CD4-positive, alpha-beta memory T cell (primary cell): ENCODE measurements around the gene WNT3A. TPM values are rescaled to one million over a fixed set of nuclear protein-coding genes. Genes with fewer than 3 reads are reported as not detected.

Experiments used
- CTCF ChIA-PET: fragments of 350-600 bp; sonication (Branson Sonifier 250); formaldehyde crosslinking; loops from one replicate; lab custom pipeline; 2021; ENCODE audit warnings: inconsistent platforms; ENCODE audit not compliant: partially characterized antibody; lab: Charles Lee
- POLR2A ChIA-PET: fragments of 350-600 bp; sonication (Branson Sonifier 250); formaldehyde crosslinking; loops from one replicate; lab custom pipeline; 2021; ENCODE audit not compliant: partially characterized antibody; lab: Charles Lee
- DNase-seq, 5 donors: peaks; one replicate each; pipeline versions ENCODE4 v3.0.0 to v3.0.0-alpha.2; 2020 to 2022; ENCODE audit warnings: mixed read lengths in 1 of 5
- H3K27ac ChIP-seq: one replicate; pipeline ENCODE4 v1.7.0; 2013; ENCODE audit warnings: low read depth, low read length
- H3K27me3 ChIP-seq: 2 replicates; pipeline ENCODE4 v1.7.0; 2013; ENCODE audit warnings: mild to moderate bottlenecking, low read length, moderate library complexity; ENCODE audit not compliant: insufficient read depth
- H3K36me3 ChIP-seq: 2 replicates; pipeline ENCODE4 v1.7.0; 2013; ENCODE audit warnings: mild to moderate bottlenecking, low read length, moderate library complexity; ENCODE audit not compliant: insufficient read depth
- H3K4me1 ChIP-seq: 2 replicates; pipeline ENCODE4 v1.7.0; 2013; ENCODE audit warnings: mild to moderate bottlenecking, low read length, moderate library complexity; ENCODE audit not compliant: insufficient read depth
- H3K4me3 ChIP-seq, 2 donors: one replicate each; pipeline ENCODE4 v1.7.0; 2013; ENCODE audit warnings: low read length in 2 of 2, mild to moderate bottlenecking in 1 of 2
- H3K9me3 ChIP-seq, 2 donors: one replicate each; pipeline ENCODE4 v1.7.0; 2013; ENCODE audit warnings: low read length in 2 of 2, control low read depth in 1 of 2; ENCODE audit not compliant: control insufficient read depth in 1 of 2
- H3K27ac Mint-ChIP-seq, 7 donors: one replicate each; pipeline ENCODE4 v1.8.0; 2020 to 2021; ENCODE audit warnings: mixed read lengths in 7 of 7, mild to moderate bottlenecking in 6 of 7, inconsistent platforms in 3 of 7, moderate library complexity in 3 of 7
- H3K27me3 Mint-ChIP-seq, 2 donors: one replicate each; pipeline ENCODE4 v1.8.0; 2020 to 2021; ENCODE audit warnings: mixed read lengths in 2 of 2
- H3K36me3 Mint-ChIP-seq, 2 donors: one replicate each; pipeline ENCODE4 v1.8.0; 2020 to 2021; ENCODE audit warnings: mixed read lengths in 2 of 2, inconsistent platforms in 1 of 2, mild to moderate bottlenecking in 1 of 2
- H3K4me1 Mint-ChIP-seq, 4 donors: one replicate each; pipeline ENCODE4 v1.8.0; 2020 to 2021; ENCODE audit warnings: mixed read lengths in 4 of 4, mild to moderate bottlenecking in 1 of 4
- H3K4me3 Mint-ChIP-seq, 8 donors: one replicate each; pipeline ENCODE4 v1.8.0; 2020 to 2021; ENCODE audit warnings: mixed read lengths in 8 of 8, mild to moderate bottlenecking in 7 of 8, moderate library complexity in 6 of 8, inconsistent platforms in 3 of 8
- H3K9me3 Mint-ChIP-seq, 8 donors: one replicate each; pipeline ENCODE4 v1.8.0; 2020 to 2021; ENCODE audit warnings: mixed read lengths in 8 of 8, mild to moderate bottlenecking in 5 of 8, inconsistent platforms in 3 of 8, moderate library complexity in 1 of 8
- intact Hi-C: fragments of 100-400 bp; cut with micrococcal nuclease; formaldehyde crosslinking; loops from one replicate; pipeline ENCODE4 v1.15.1; 2023
- polyA plus RNA-seq, 2 donors: library from polyadenylated mRNA; unstranded; fragments of 300-500 nt; fragmentation: Illumina TruSeq; gene quantifications; one replicate each; pipeline ENCODE4 v1.2.3, GENCODE V29; 2021
- total RNA-seq, 2 experiments: library from RNA; stranded (reverse); gene quantifications; one replicate each; pipeline ENCODE4 v1.2.3, GENCODE V29; 2021

The WNT3A gene
- total and polyA plus RNA-seq, 4 experiments from 2014 or later = not detected

DNA sequence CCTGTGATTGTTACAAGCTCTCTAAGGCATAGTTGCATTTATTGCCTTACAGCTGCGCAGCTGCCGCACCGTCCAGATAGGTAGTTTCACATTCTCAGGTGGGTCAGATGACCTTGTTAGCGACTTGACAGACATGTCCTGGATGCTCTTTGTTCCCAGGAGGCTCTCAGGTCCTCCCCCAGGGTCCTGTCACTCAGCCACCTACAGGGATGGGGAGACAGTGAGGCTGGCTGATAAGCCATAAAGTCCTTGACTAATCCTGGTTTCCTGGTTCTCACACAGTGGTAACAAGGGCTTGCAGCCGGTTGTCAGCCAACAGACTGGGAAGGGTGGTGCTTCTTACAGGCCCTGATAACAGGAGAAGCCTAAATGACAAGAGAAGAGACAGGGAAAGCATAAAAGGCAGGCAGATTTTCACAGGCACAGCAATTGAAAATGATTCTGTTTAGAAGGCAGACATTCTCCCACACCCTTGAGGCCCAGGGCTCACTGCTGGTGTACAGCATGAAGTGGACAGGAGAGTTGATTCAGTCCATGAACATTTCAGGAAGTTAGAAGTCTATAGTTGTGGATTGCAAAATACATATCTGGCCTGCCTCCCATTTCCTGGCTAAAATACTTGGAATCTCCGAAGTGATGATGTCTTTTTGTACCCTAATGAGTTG lies 78.6 kb downstream of the WNT3A start:
- H3K4me1 ChIP-seq = peaks cover 79% of the 10 kb centered on the region
- ChIA-PET CTCF (no interaction called here), POLR2A (interaction anchor here (2.2 to 11.9 kb wide), 3 partner anchors 11 to 80 kb away, joined by 11 to 146 read pairs (median 15); partner anchors contain the start of genes GUK1 and IBA57)
- intact Hi-C loops = loop anchor here (10.0 kb wide), 2 partner anchors 321 to 1539 kb away; partner anchors contain the start of genes TAF5L and URB2
- H3K27ac Mint-ChIP-seq = peak overlapping the region; percentile 93 to 99 (median 97)
- H3K4me1 Mint-ChIP-seq = peaks cover 59 to 82% (median 71%) of the 10 kb centered on the region in 4 donors
- no peaks in the 10 kb centered on the region for H3K9me3 Mint-ChIP-seq
- no peak for DNase-seq
- H3K9me3 ChIP-seq = no peaks in the 10 kb centered on the region
- peak overlapping the region; percentile 80 to 97 for H3K4me3 ChIP-seq
- H3K27me3 ChIP-seq = no peaks in the 10 kb centered on the region
- peaks cover 13 to 47% of the 10 kb centered on the region in 2 donors for H3K36me3 Mint-ChIP-seq
- peaks cover 6% of the 10 kb centered on the region for H3K36me3 ChIP-seq
- no peaks in the 10 kb centered on the region for H3K27me3 Mint-ChIP-seq
- peak overlapping the region; percentile 90 to 96 (median 94) for H3K4me3 Mint-ChIP-seq
- H3K27ac ChIP-seq = peak overlapping the region; percentile 97

- DNase-seq = peak in 1 of 5 donors; percentile 59
- Histone ChIP-seq H3K9me3 (no peaks in the 10 kb centered on the region), H3K27me3 (no peaks in the 10 kb centered on the region), H3K4me1 (peaks cover 93% of the 10 kb centered on the region), H3K27ac (peak overlapping the region; percentile 46), H3K4me3 (no peak overlapping the region), H3K36me3 (peaks cover 12% of the 10 kb centered on the region)
- Mint-ChIP-seq H3K27ac (peak overlapping the region; percentile 78 to 99 (median 93)), H3K4me3 (peak overlapping the region in 7 of 8 donors; percentile 76 to 90 (median 83)), H3K27me3 (no peaks in the 10 kb centered on the region), H3K36me3 (peaks cover 23 to 66% of the 10 kb centered on the region in 2 donors), H3K9me3 (no peaks in the 10 kb centered on the region), H3K4me1 (peaks cover 76 to 96% (median 88%) of the 10 kb centered on the region in 4 donors)
- CTCF ChIA-PET = interaction anchor here (1.6 kb wide), 1 partner anchor 78 kb away, joined by 4 read pairs; no protein-coding TSS in a partner anchor
- intact Hi-C loops = loop anchor here (10.0 kb wide), 2 partner anchors 323 to 1537 kb away; partner anchors contain the start of genes TAF5L and URB2
- POLR2A ChIA-PET = interaction anchor here (11.9 kb wide), 1 partner anchor 8 kb away, joined by 146 read pairs; no protein-coding TSS in a partner anchor
Observed at GRCh38 chr1:228087771-228088251, 81.0 kb downstream of the WNT3A start.

DNA sequence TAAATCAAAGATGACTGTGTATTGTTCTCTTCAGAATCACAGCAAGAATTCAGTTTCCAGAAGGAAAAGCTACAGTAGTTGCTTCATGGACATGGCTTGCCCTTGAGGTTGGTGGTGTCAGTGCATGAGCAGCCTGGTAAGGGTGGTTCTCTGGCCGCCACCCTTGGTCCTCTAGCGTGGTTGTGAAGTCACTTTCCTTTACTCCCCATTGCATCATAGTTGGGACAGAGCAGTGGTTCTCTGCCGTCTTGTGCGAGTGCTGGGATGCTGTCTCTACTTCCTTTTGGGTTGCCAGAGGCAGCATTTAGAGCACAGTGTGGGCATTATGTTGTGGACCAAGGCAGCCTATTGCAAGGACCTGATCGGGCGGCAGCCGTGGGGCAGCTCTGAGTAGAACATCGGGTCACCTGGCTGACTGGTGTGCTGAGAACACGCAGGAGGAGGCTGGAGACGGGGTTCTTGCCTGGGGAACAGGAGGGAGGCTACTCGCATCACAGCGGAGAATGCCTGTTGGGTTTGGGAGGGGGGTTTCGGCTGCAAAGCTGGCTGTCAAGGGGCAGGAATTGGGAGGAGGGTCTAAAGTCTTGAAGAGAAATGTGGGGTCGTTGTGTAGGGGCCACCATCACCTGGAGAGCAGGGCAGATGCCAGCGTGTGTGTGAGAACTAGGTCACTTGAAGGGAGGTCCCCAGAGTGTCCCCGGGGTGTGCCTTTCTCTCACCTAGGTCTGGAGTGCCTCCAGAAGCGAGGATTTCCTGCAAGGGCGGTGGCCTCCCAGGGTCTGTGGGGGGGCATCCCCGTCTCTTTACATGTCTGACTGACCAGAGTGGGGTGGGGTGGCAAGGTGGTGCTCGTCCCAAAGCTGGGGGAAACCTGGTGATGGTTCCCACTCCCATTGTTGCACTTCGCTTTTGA lies 82.0 kb downstream of the WNT3A start:
- Mint-ChIP-seq H3K27ac (peak overlapping the region; percentile 86 to 99 (median 95)), H3K36me3 (peaks cover 21 to 58% of the 10 kb centered on the region in 2 donors), H3K27me3 (no peaks in the 10 kb centered on the region), H3K9me3 (no peaks in the 10 kb centered on the region), H3K4me1 (peaks cover 74 to 96% (median 86%) of the 10 kb centered on the region in 4 donors), H3K4me3 (peak overlapping the region; percentile 72 to 90 (median 80))
- H3K36me3 ChIP-seq = peaks cover 12% of the 10 kb centered on the region
- ChIA-PET CTCF (interaction anchor here (0.7 to 1.6 kb wide), 2 partner anchors 77 to 260 kb away, joined by 3 to 4 read pairs; no protein-coding TSS in a partner anchor), POLR2A (interaction anchor here (1.1 to 11.9 kb wide), 2 partner anchors 7 to 78 kb away, joined by 4 to 146 read pairs; no protein-coding TSS in a partner anchor)
- H3K4me3 ChIP-seq = no peak overlapping the region
- DNase-seq = no peak
- H3K27me3 ChIP-seq = no peaks in the 10 kb centered on the region
- H3K4me1 ChIP-seq = peaks cover 91% of the 10 kb centered on the region
- peak overlapping the region; percentile 45 for H3K27ac ChIP-seq
- intact Hi-C loops = loop anchor here (10.0 kb wide), 2 partner anchors 324 to 1536 kb away; partner anchors contain the start of genes TAF5L and URB2
- H3K9me3 ChIP-seq = no peaks in the 10 kb centered on the region

- H3K9me3 Mint-ChIP-seq = peaks cover 0 to 7% (median 5%) of the 10 kb centered on the region in 8 donors
- H3K9me3 ChIP-seq = peaks cover 0 to 8% of the 10 kb centered on the region in 2 donors
- peak overlapping the region in 7 of 8 donors; percentile 72 to 90 (median 83) for H3K4me3 Mint-ChIP-seq
- peaks cover 28 to 58% of the 10 kb centered on the region in 2 donors for H3K36me3 Mint-ChIP-seq
- H3K27ac ChIP-seq = peak overlapping the region; percentile 45
- no peak overlapping the region for H3K4me3 ChIP-seq
- no peaks in the 10 kb centered on the region for H3K27me3 Mint-ChIP-seq
- POLR2A ChIA-PET = interaction anchor here (1.1 to 12.8 kb wide), 4 partner anchors 3 to 77 kb away, joined by 4 to 146 read pairs (median 76); partner anchors contain the start of gene ARF1
- intact Hi-C loops = loop anchor here (10.0 kb wide), 2 partner anchors 325 to 1535 kb away; partner anchors contain the start of genes TAF5L and URB2
- no peaks in the 10 kb centered on the region for H3K27me3 ChIP-seq
- peaks cover 82% of the 10 kb centered on the region for H3K4me1 ChIP-seq
- H3K4me1 Mint-ChIP-seq = peaks cover 67 to 96% (median 81%) of the 10 kb centered on the region in 4 donors
- DNase-seq = no peak
- peaks cover 12% of the 10 kb centered on the region for H3K36me3 ChIP-seq
- H3K27ac Mint-ChIP-seq = peak overlapping the region; percentile 86 to 99 (median 95)
- CTCF ChIA-PET = interaction anchor here (0.7 kb wide), 1 partner anchor 260 kb away, joined by 3 read pairs; no protein-coding TSS in a partner anchor
Observed at GRCh38 chr1:228089519-228090380, 83.0 kb downstream of the WNT3A start.

DNA sequence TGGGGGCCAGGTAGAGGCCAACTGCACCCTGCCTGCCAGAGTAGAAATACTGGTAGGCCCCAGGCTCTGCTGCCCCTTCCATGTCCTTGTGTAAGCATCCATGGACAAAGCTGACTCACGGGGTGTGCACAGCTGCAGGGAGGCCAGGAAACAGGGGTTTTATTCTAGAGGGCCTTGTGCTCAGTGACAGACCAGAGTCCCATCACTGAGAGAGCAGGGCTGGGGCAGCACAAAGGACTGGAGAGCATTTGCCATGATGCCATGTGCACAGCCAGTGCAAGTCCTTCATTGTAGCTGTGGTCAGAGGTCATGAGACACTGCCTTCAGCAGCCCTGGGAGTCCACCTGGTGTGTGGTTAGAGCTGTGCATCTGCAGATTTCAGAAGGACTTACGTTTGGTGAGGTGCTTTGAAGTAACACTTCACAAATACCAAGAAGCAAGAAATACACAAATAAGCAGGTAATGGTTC lies 83.8 kb downstream of the WNT3A start:
- Histone ChIP-seq H3K4me3 (no peak overlapping the region), H3K36me3 (peaks cover 15% of the 10 kb centered on the region), H3K27ac (peak overlapping the region; percentile 45), H3K4me1 (peaks cover 80% of the 10 kb centered on the region), H3K9me3 (peaks cover 0 to 10% of the 10 kb centered on the region in 2 donors), H3K27me3 (no peaks in the 10 kb centered on the region)
- no peak for DNase-seq
- CTCF ChIA-PET = interaction anchor here (1.3 kb wide), 1 partner anchor 40 kb away, joined by 4 read pairs; no protein-coding TSS in a partner anchor
- H3K4me3 Mint-ChIP-seq = peak overlapping the region; percentile 13 to 90 (median 66)
- intact Hi-C loops = no loop called here
- no peaks in the 10 kb centered on the region for H3K27me3 Mint-ChIP-seq
- POLR2A ChIA-PET = interaction anchor here (2.1 to 12.8 kb wide), 3 partner anchors 4 to 15 kb away, joined by 6 to 146 read pairs (median 146); partner anchors contain the start of gene ARF1
- peaks cover 0 to 12% (median 9%) of the 10 kb centered on the region in 8 donors for H3K9me3 Mint-ChIP-seq
- peaks cover 62 to 96% (median 79%) of the 10 kb centered on the region in 4 donors for H3K4me1 Mint-ChIP-seq
- peak overlapping the region in 6 of 7 donors; percentile 47 to 99 (median 76) for H3K27ac Mint-ChIP-seq
- peaks cover 31 to 62% of the 10 kb centered on the region in 2 donors for H3K36me3 Mint-ChIP-seq
